HG03175 (cell line): ENCODE data around the gene GUCY1A2.

Experiments
- ATAC-seq: cut with Tn5 transposase; IDR thresholded peaks from one replicate; pipeline ENCODE4 v1.9.1; 2021; ENCODE audit warnings: mild to moderate bottlenecking, moderate library complexity; ENCODE audit not compliant: unreplicated experiment

The GUCY1A2 gene

GRCh38 chr11:106679581-106679980, 338.7 kb downstream of the GUCY1A2 start:
- no peak for ATAC-seq

- ATAC-seq: no peak
These were observed 339.1 kb downstream of the GUCY1A2 start for GRCh38 chr11:106679181-106679580.

- no peak for ATAC-seq
These were observed 348.2 kb downstream of the GUCY1A2 start for GRCh38 chr11:106670069-106670468.

GRCh38 chr11:106668147-106668546, 350.1 kb downstream of the GUCY1A2 start:
- no peak for ATAC-seq

- ATAC-seq: no peak
These were observed 361.6 kb downstream of the GUCY1A2 start for GRCh38 chr11:106656646-106657045.

- ATAC-seq: no peak
These were observed 373.5 kb downstream of the GUCY1A2 start for GRCh38 chr11:106644824-106645223.

- ATAC-seq: no peak
These were observed 375.9 kb downstream of the GUCY1A2 start for GRCh38 chr11:106642331-106642730.

- no peak for ATAC-seq
These were observed 386.0 kb downstream of the GUCY1A2 start for GRCh38 chr11:106632283-106632682.

- ATAC-seq: no peak
These were observed 390.6 kb downstream of the GUCY1A2 start for GRCh38 chr11:106627694-106628093.

GRCh38 chr11:106625566-106625965, 392.7 kb downstream of the GUCY1A2 start:
- no peak for ATAC-seq

GRCh38 chr11:106624377-106624776, 393.9 kb downstream of the GUCY1A2 start:
- ATAC-seq: no peak
